ENCODE measurements around the gene TENT4A.

The TENT4A gene

GRCh38 chr5:6734781-6735180 is 21.5 kb downstream of the TENT4A start:
- Histone ChIP-seq H3K4me1 (ENCODE audit: control insufficient read depth, low read depth, low read length) (no peaks in the 10 kb centered on the region), H3K36me3 (ENCODE audit: control insufficient read depth, insufficient read depth, low read length) (peaks cover 2% of the 10 kb centered on the region), H3K79me2 (ENCODE audit: control insufficient read depth, insufficient read depth, low read length) (peaks cover 53% of the 10 kb centered on the region), H3K23ac (ENCODE audit: low read length) (no peak overlapping the region), H3K27me3 (ENCODE audit: insufficient read depth, low read length, poor library complexity) (no peaks in the 10 kb centered on the region), H2AK5ac (ENCODE audit: low read length) (no peak overlapping the region), H4K8ac (ENCODE audit: low read depth, low read length) (no peak overlapping the region), H3K4me3 (ENCODE audit: low read length) (no peak overlapping the region), H3K27ac (ENCODE audit: low read depth, low read length) (no peak overlapping the region), H2BK120ac (ENCODE audit: low read depth, low read length) (no peak overlapping the region), H3K4ac (ENCODE audit: low read depth, low read length) (no peak overlapping the region), H3K18ac (ENCODE audit: low read length) (no peak overlapping the region), H2BK5ac (ENCODE audit: low read length) (no peak overlapping the region), H3K4me2 (ENCODE audit: low read length) (no peak overlapping the region), H3K9ac (ENCODE audit: low read length) (no peak overlapping the region), H3K79me1 (ENCODE audit: low read length) (peaks cover 27% of the 10 kb centered on the region), H2BK15ac (replicated peaks; ENCODE audit: low read depth) (no peak overlapping the region), H4K5ac (ENCODE audit: low read length) (no peak overlapping the region), H3K56ac (ENCODE audit: low read length) (no peak overlapping the region)
- no CpG with 5 or more reads among the region's 5 CpGs for WGBS (ENCODE audit: extremely low coverage, insufficient coverage, low lambda C conversion rate)
- no peak for DNase-seq

DNA sequence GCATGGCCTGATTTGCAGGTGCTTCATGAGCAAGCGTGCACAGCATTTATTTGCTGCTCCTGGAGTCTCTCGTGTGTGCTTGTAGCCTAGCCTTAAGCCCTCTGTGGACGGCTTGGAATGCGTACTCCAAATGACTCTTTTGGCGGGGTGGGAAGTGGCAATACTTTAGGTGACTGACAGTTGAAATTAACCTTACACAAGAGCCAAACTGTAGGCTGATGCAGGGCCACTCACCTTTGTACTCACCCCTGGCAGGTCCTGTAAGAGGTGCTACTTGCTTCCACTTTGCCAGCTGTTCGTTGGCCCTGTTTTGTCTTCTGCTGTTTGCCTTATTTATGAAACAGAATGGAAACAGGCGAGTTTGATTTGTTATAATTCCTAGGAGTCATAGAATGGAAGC is 22.9 kb downstream of the TENT4A start:
- peaks cover 43% of the 10 kb centered on the region for H3K79me2 ChIP-seq (ENCODE audit: control insufficient read depth, insufficient read depth, low read length)
- WGBS (ENCODE audit: extremely low coverage, insufficient coverage, low lambda C conversion rate), result no CpG with 5 or more reads among the region's 7 CpGs

GRCh38 chr5:6736524-6737042 is 23.4 kb downstream of the TENT4A start:
- no peak overlapping the region for H3K4me3 ChIP-seq (ENCODE audit: low read length)
- H2AK5ac ChIP-seq (ENCODE audit: low read length), result no peak overlapping the region
- no peak for DNase-seq
- H2BK15ac ChIP-seq (replicated peaks; ENCODE audit: low read depth), result no peak overlapping the region
- peaks cover 2% of the 10 kb centered on the region for H3K36me3 ChIP-seq (ENCODE audit: control insufficient read depth, insufficient read depth, low read length)
- no peak overlapping the region for H4K5ac ChIP-seq (ENCODE audit: low read length)
- no peak overlapping the region for H3K4me2 ChIP-seq (ENCODE audit: low read length)
- peaks cover 26% of the 10 kb centered on the region for H3K79me1 ChIP-seq (ENCODE audit: low read length)
- H4K8ac ChIP-seq (ENCODE audit: low read depth, low read length), result no peak overlapping the region
- H3K23ac ChIP-seq (ENCODE audit: low read length), result no peak overlapping the region
- no peak overlapping the region for H2BK120ac ChIP-seq (ENCODE audit: low read depth, low read length)
- no peak overlapping the region for H3K56ac ChIP-seq (ENCODE audit: low read length)
- no peak overlapping the region for H2BK5ac ChIP-seq (ENCODE audit: low read length)
- no peaks in the 10 kb centered on the region for H3K27me3 ChIP-seq (ENCODE audit: insufficient read depth, low read length, poor library complexity)
- H3K79me2 ChIP-seq (ENCODE audit: control insufficient read depth, insufficient read depth, low read length), result peaks cover 39% of the 10 kb centered on the region
- H3K9ac ChIP-seq (ENCODE audit: low read length), result no peak overlapping the region
- H3K27ac ChIP-seq (ENCODE audit: low read depth, low read length), result no peak overlapping the region
- H3K4ac ChIP-seq (ENCODE audit: low read depth, low read length), result no peak overlapping the region
- H3K18ac ChIP-seq (ENCODE audit: low read length), result no peak overlapping the region
- no peaks in the 10 kb centered on the region for H3K4me1 ChIP-seq (ENCODE audit: control insufficient read depth, low read depth, low read length)
- no CpG with 5 or more reads among the region's 9 CpGs for WGBS (ENCODE audit: extremely low coverage, insufficient coverage, low lambda C conversion rate)

More for the DNA sequence above, 22.9 kb downstream of the TENT4A start:
- Histone ChIP-seq H4K8ac (ENCODE audit: low read depth, low read length) (no peak overlapping the region), H3K27ac (ENCODE audit: low read depth, low read length) (no peak overlapping the region), H3K4me1 (ENCODE audit: control insufficient read depth, low read depth, low read length) (no peaks in the 10 kb centered on the region), H3K9ac (ENCODE audit: low read length) (no peak overlapping the region), H3K4ac (ENCODE audit: low read depth, low read length) (no peak overlapping the region), H2AK5ac (ENCODE audit: low read length) (no peak overlapping the region), H2BK120ac (ENCODE audit: low read depth, low read length) (no peak overlapping the region), H3K27me3 (ENCODE audit: insufficient read depth, low read length, poor library complexity) (no peaks in the 10 kb centered on the region), H4K5ac (ENCODE audit: low read length) (no peak overlapping the region), H2BK5ac (ENCODE audit: low read length) (no peak overlapping the region), H3K4me2 (ENCODE audit: low read length) (no peak overlapping the region), H3K36me3 (ENCODE audit: control insufficient read depth, insufficient read depth, low read length) (peaks cover 2% of the 10 kb centered on the region), H3K23ac (ENCODE audit: low read length) (no peak overlapping the region), H3K79me1 (ENCODE audit: low read length) (peaks cover 25% of the 10 kb centered on the region), H3K4me3 (ENCODE audit: low read length) (no peak overlapping the region), H2BK15ac (replicated peaks; ENCODE audit: low read depth) (no peak overlapping the region), H3K56ac (ENCODE audit: low read length) (no peak overlapping the region), H3K18ac (ENCODE audit: low read length) (no peak overlapping the region)
- no peak for DNase-seq

DNA sequence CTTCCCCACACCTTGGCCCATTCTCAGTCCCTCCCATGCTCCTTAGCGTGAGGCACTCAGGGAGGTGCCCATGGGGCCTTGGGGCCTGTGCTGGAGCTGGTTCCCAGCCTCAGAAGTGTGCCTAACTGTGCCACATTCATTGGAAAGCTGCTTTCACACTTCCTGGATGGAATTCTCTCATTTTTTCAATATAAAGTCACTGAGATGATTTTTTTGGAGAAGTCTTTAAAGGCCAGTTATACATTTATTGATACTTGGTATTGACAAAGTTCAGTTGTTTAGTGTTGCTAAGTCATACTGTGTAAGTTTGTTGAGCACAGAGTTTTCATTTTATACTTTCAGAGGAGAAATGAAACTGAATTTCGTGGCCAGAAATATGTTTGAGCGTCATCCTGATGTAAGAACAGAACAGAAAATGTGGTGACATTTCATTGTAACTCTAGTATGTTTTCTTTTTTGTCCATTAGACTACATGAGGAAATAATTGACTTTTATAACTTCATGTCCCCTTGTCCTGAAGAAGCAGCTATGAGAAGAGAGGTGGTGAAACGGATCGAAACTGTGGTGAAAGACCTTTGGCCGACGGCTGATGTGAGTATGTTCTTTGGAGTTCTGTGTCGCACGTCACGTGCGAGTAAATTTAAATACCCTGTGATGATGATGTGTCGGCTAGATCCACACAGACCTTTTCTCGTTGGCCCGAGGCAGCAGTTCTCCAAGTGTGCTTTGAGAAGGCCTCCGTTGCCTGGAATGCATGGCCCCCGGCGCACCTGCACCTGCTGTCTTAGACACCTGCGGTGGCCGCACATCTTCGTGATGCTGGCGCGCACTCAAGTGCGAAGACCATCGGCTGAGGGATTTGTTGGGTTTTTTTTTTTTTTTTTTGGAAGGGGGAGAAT is 24.1 kb downstream of the TENT4A start:
- H2BK120ac ChIP-seq (ENCODE audit: low read depth, low read length), result no peak overlapping the region
- peaks cover 2% of the 10 kb centered on the region for H3K36me3 ChIP-seq (ENCODE audit: control insufficient read depth, insufficient read depth, low read length)
- no peak overlapping the region for H3K4me3 ChIP-seq (ENCODE audit: low read length)

DNA sequence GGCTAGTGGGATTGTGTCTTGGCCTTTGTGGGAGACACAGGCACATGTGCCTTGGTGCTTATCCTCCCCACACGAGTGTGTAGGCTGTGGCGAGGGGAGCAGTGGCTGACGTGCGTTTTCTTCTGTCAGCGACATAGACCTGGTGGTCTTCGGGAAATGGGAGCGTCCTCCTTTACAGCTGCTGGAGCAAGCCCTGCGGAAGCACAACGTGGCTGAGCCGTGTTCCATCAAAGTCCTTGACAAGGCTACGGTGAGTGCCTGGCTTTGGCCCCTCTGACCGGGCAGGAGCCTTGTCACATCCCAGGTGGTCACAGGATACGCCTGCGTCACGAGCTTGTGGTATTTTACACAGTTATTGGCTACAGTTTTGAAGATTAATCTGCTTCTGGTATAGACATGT is 26.4 kb downstream of the TENT4A start:
- no peak overlapping the region for H3K18ac ChIP-seq (ENCODE audit: low read length)
- no peak overlapping the region for H3K23ac ChIP-seq (ENCODE audit: low read length)
- no peaks in the 10 kb centered on the region for H3K27me3 ChIP-seq (ENCODE audit: insufficient read depth, low read length, poor library complexity)
- no peak overlapping the region for H3K9ac ChIP-seq (ENCODE audit: low read length)
- H4K5ac ChIP-seq (ENCODE audit: low read length), result no peak overlapping the region
- no peak overlapping the region for H3K4me3 ChIP-seq (ENCODE audit: low read length)
- no peak overlapping the region for H2BK5ac ChIP-seq (ENCODE audit: low read length)
- no peak overlapping the region for H4K8ac ChIP-seq (ENCODE audit: low read depth, low read length)
- H3K4me2 ChIP-seq (ENCODE audit: low read length), result no peak overlapping the region
- peaks cover 8% of the 10 kb centered on the region for H3K79me1 ChIP-seq (ENCODE audit: low read length)
- H2BK120ac ChIP-seq (ENCODE audit: low read depth, low read length), result no peak overlapping the region
- no peak overlapping the region for H2BK15ac ChIP-seq (replicated peaks; ENCODE audit: low read depth)
- no peak overlapping the region for H2AK5ac ChIP-seq (ENCODE audit: low read length)
- peaks cover 17% of the 10 kb centered on the region for H3K79me2 ChIP-seq (ENCODE audit: control insufficient read depth, insufficient read depth, low read length)
- H3K56ac ChIP-seq (ENCODE audit: low read length), result no peak overlapping the region
- no CpG with 5 or more reads among the region's 15 CpGs for WGBS (ENCODE audit: extremely low coverage, insufficient coverage, low lambda C conversion rate)
- peaks cover 2% of the 10 kb centered on the region for H3K36me3 ChIP-seq (ENCODE audit: control insufficient read depth, insufficient read depth, low read length)
- no peak for DNase-seq
- no peak overlapping the region for H3K27ac ChIP-seq (ENCODE audit: low read depth, low read length)
- H3K4me1 ChIP-seq (ENCODE audit: control insufficient read depth, low read depth, low read length), result no peaks in the 10 kb centered on the region
- no peak overlapping the region for H3K4ac ChIP-seq (ENCODE audit: low read depth, low read length)

More for the DNA sequence above, 24.1 kb downstream of the TENT4A start:
- Histone ChIP-seq H3K79me1 (ENCODE audit: low read length) (peaks cover 21% of the 10 kb centered on the region), H3K23ac (ENCODE audit: low read length) (no peak overlapping the region), H3K4me2 (ENCODE audit: low read length) (no peak overlapping the region), H3K4ac (ENCODE audit: low read depth, low read length) (no peak overlapping the region), H2BK15ac (replicated peaks; ENCODE audit: low read depth) (no peak overlapping the region), H3K27me3 (ENCODE audit: insufficient read depth, low read length, poor library complexity) (no peaks in the 10 kb centered on the region), H3K79me2 (ENCODE audit: control insufficient read depth, insufficient read depth, low read length) (peaks cover 34% of the 10 kb centered on the region), H3K9ac (ENCODE audit: low read length) (no peak overlapping the region), H3K4me1 (ENCODE audit: control insufficient read depth, low read depth, low read length) (no peaks in the 10 kb centered on the region), H2BK5ac (ENCODE audit: low read length) (no peak overlapping the region), H4K8ac (ENCODE audit: low read depth, low read length) (no peak overlapping the region), H4K5ac (ENCODE audit: low read length) (no peak overlapping the region), H3K18ac (ENCODE audit: low read length) (no peak overlapping the region), H2AK5ac (ENCODE audit: low read length) (no peak overlapping the region), H3K56ac (ENCODE audit: low read length) (no peak overlapping the region), H3K27ac (ENCODE audit: low read depth, low read length) (no peak overlapping the region)
- WGBS (ENCODE audit: extremely low coverage, insufficient coverage, low lambda C conversion rate), result no CpG with 5 or more reads among the region's 24 CpGs
- no peak for DNase-seq

Data from mesendoderm (in vitro differentiated cells).